ENCODE data around the gene TRIM62.

Gene TRIM62

DNA sequence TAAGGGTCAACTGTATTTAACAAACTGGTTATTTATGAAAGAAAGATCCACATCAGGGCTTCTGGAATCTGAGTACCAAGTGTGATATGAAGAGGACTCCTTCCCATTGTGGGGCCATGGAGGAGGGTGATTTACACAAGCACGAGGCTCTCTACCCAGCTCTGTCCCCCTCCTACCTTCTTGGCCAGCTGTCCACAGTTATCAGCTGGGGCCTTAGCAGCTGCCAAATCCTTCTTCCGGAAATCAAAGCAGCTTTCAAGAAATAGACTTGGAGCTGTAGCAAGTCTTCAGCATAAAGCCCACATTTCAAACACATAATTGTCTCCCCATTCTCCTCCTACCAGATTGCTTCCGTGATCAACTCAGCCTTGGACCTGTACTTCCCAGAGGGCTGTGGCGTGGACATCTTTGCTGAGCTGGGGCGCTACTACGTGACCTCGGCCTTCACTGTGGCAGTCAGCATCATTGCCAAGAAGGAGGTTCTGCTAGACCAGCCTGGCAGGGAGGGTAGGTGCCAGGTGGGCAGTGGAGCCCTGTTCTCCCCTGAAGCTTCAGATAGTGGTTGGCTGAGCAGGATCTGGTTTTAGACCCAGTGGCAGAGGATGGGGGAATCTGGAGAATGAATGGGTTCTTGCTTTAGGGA is 85.4 kb downstream of the TRIM62 start:
- no peak for DNase-seq
